Liver (tissue), 9 donors: ENCODE results near the gene TMEM220. TPM values are rescaled to one million over a fixed set of nuclear protein-coding genes. Genes with fewer than 3 reads are reported as not detected.

ENCODE experiments used
- DNase-seq: peaks from one replicate; pipeline ENCODE4 v3.0.0-alpha.2; 2017; ENCODE audit warnings: low spot score
- H3K27ac ChIP-seq, 2 donors: one replicate each; pipeline ENCODE4 v1.7.0; 2013; ENCODE audit warnings: inconsistent platforms in 2 of 2, low read length in 2 of 2, control low read depth in 1 of 2, low read depth in 1 of 2, mild to moderate bottlenecking in 1 of 2
- H3K27me3 ChIP-seq, 4 donors: one replicate each; pipeline versions ENCODE4 v1.6.1 to v1.7.0; 2013; ENCODE audit warnings: low read length in 3 of 4, inconsistent platforms in 1 of 4, mild to moderate bottlenecking in 1 of 4, moderate library complexity in 1 of 4; ENCODE audit not compliant: control insufficient read depth in 4 of 4, insufficient read depth in 4 of 4
- H3K36me3 ChIP-seq, 4 donors: one replicate each; pipeline versions ENCODE4 v1.6.1 to v1.7.0; 2013; ENCODE audit warnings: low read length in 3 of 4, mild to moderate bottlenecking in 3 of 4, low read depth in 1 of 4, moderate library complexity in 1 of 4; ENCODE audit not compliant: control insufficient read depth in 4 of 4, insufficient read depth in 3 of 4
- H3K4me1 ChIP-seq, 4 donors: one replicate each; pipeline versions ENCODE4 v1.6.1 to v1.7.0; 2013; ENCODE audit warnings: low read length in 3 of 4, mild to moderate bottlenecking in 3 of 4, moderate library complexity in 1 of 4; ENCODE audit not compliant: control insufficient read depth in 4 of 4, insufficient read depth in 4 of 4
- H3K4me3 ChIP-seq, 3 donors: one replicate each; pipeline versions ENCODE4 v1.6.1 to v1.7.0; 2013; ENCODE audit warnings: low read length in 3 of 3, control low read depth in 1 of 3, low read depth in 1 of 3, mild to moderate bottlenecking in 1 of 3
- H3K9ac ChIP-seq, 2 donors: one replicate each; pipeline ENCODE4 v1.7.0; 2013; ENCODE audit warnings: low read length in 2 of 2, mild to moderate bottlenecking in 2 of 2, moderate library complexity in 2 of 2, control low read depth in 1 of 2, low read depth in 1 of 2
- H3K9me3 ChIP-seq, 4 donors: one replicate each; pipeline versions ENCODE4 v1.6.1 to v1.7.0; 2013; ENCODE audit warnings: low read length in 3 of 4; ENCODE audit not compliant: control insufficient read depth in 4 of 4
- CTCF ChIP-seq: fragments of 150-350 bp; IDR thresholded peaks from 2 replicates; pipeline ENCODE4 v1.5.1; 2017; ENCODE audit warnings: improper control_type of control experiment, low read depth, low read length; ENCODE audit not compliant: missing input control
- EGR1 ChIP-seq, 2 donors: IDR thresholded peaks; 2 replicates each; pipeline ENCODE4 v1.6.1; 2016 to 2018; ENCODE audit warnings: antibody characterized with exemption in 2 of 2, low read depth in 2 of 2
- FOXA1 ChIP-seq: IDR thresholded peaks from 2 replicates; pipeline ENCODE4 v1.6.1; 2016; ENCODE audit warnings: antibody characterized with exemption
- FOXA2 ChIP-seq: IDR thresholded peaks from 2 replicates; pipeline ENCODE4 v1.6.1; 2016; ENCODE audit warnings: antibody characterized with exemption
- GABPA ChIP-seq, 2 donors: IDR thresholded peaks in 1 of 2; conservative IDR thresholded peaks in 1 of 2; 2 replicates each; pipeline ENCODE4 v1.6.1; 2016; ENCODE audit warnings: antibody characterized with exemption in 2 of 2, mild to moderate bottlenecking in 1 of 2, moderate library complexity in 1 of 2
- HNF4A ChIP-seq, 2 donors: conservative IDR thresholded peaks; 2 replicates each; pipeline ENCODE4 v1.6.1; 2016; ENCODE audit warnings: antibody characterized with exemption in 2 of 2, mild to moderate bottlenecking in 2 of 2
- HNF4G ChIP-seq: IDR thresholded peaks from 2 replicates; pipeline ENCODE4 v1.6.1; 2016; ENCODE audit warnings: antibody characterized with exemption
- JUND ChIP-seq, 2 donors: IDR thresholded peaks; 2 replicates each; pipeline ENCODE4 v1.6.1; 2016; ENCODE audit warnings: antibody characterized with exemption in 2 of 2
- MAX ChIP-seq: IDR thresholded peaks from 2 replicates; pipeline ENCODE4 v1.6.1; 2016; ENCODE audit warnings: antibody characterized with exemption
- NR2F2 ChIP-seq: IDR thresholded peaks from 2 replicates; pipeline ENCODE4 v1.6.1; 2016; ENCODE audit warnings: antibody characterized with exemption
- RXRA ChIP-seq, 2 donors: IDR thresholded peaks; 2 replicates each; pipeline ENCODE4 v1.6.1; 2017 to 2018; ENCODE audit warnings: antibody characterized with exemption in 2 of 2, mild to moderate bottlenecking in 1 of 2
- SP1 ChIP-seq: IDR thresholded peaks from 2 replicates; pipeline ENCODE4 v1.6.1; 2018; ENCODE audit warnings: antibody characterized with exemption, mild to moderate bottlenecking
- YY1 ChIP-seq: IDR thresholded peaks from 2 replicates; pipeline ENCODE4 v1.6.1; 2016; ENCODE audit warnings: antibody characterized with exemption, mild to moderate bottlenecking
- WGBS: extraction: QIAGEN DNeasy Blood & Tissue Kit; methylation state at CpG from one replicate; pipeline ENCODE4 v1.1.7; 2013; 5-methylcytosine and 5-hydroxymethylcytosine counted together
- polyA plus RNA-seq, 2 donors: library from polyadenylated mRNA; stranded (reverse) in 1 of 2; unstranded in 1 of 2; fragments of 200-250 nt in 1 of 2; fragments of >200 nt in 1 of 2; fragmentation: Nextera tagmentation in 1 of 2; extraction: Ambion mirVana in 1 of 2; gene quantifications; one replicate each; pipeline versions ENCODE4 v1.2.1 to v1.2.3, GENCODE V29; 2013 to 2015
- total RNA-seq, 2 donors: library from RNA; depleted of rRNA; stranded (reverse); fragments of >200 nt; gene quantifications; one replicate each; pipeline ENCODE4 v1.2.3, GENCODE V29; 2014
- TF ChIP-seq, protein P1 (sequence below): IDR thresholded peaks from 2 replicates; pipeline ENCODE4 v1.6.1; 2016; ENCODE audit warnings: antibody characterized with exemption
- TF ChIP-seq, protein P2 (sequence below): IDR thresholded peaks from 2 replicates; pipeline ENCODE4 v1.6.1; 2016; ENCODE audit warnings: antibody characterized with exemption, mild to moderate bottlenecking
- TF ChIP-seq, protein P3 (sequence below): IDR thresholded peaks from 2 replicates; pipeline ENCODE4 v1.6.1; 2016; ENCODE audit warnings: antibody characterized with exemption
- donor health status: healthy.
- donor health status: healthy.
- donor health status: healthy.
- donor health status: healthy.
- donor health status: healthy.

The TMEM220 gene
- total and polyA plus RNA-seq, 4 donors = 19.6 to 126 (median 28.8) TPM

GRCh38 chr17:10776381-10776780 lies 46.6 kb upstream of the TMEM220 start:
- H3K9ac ChIP-seq = no peak overlapping the region
- H3K9me3 ChIP-seq = peaks cover 0 to 3% (median 0%) of the 10 kb centered on the region in 4 donors
- H3K36me3 ChIP-seq = no peaks in the 10 kb centered on the region
- H3K4me3 ChIP-seq = no peak overlapping the region
- no peak for DNase-seq
- no peaks in the 10 kb centered on the region for H3K4me1 ChIP-seq
- H3K27ac ChIP-seq = no peak overlapping the region
- no peaks in the 10 kb centered on the region for H3K27me3 ChIP-seq
- TF ChIP-seq FOXA1 = no peak
- no peak for TF ChIP-seq SP1
- no peak for TF ChIP-seq JUND (IDR thresholded peaks at IDR 0.05)
- TF ChIP-seq HNF4G = no peak
- no peak for TF ChIP-seq NR2F2
- TF ChIP-seq YY1 = no peak
- TF ChIP-seq EGR1 (IDR thresholded peaks at IDR 0.05; ENCODE audit: low read depth in 2 of 2) = no peak
- no peak for TF ChIP-seq GABPA (IDR thresholded peaks at IDR 0.05 in 1 of 2, conservative IDR thresholded peaks at IDR 0.05 in 1 of 2)
- no peak for TF ChIP-seq RXRA (IDR thresholded peaks at IDR 0.05)
- no peak for TF ChIP-seq MAX
- TF ChIP-seq HNF4A (conservative IDR thresholded peaks at IDR 0.05) = no peak
- TF ChIP-seq, protein P1, sequence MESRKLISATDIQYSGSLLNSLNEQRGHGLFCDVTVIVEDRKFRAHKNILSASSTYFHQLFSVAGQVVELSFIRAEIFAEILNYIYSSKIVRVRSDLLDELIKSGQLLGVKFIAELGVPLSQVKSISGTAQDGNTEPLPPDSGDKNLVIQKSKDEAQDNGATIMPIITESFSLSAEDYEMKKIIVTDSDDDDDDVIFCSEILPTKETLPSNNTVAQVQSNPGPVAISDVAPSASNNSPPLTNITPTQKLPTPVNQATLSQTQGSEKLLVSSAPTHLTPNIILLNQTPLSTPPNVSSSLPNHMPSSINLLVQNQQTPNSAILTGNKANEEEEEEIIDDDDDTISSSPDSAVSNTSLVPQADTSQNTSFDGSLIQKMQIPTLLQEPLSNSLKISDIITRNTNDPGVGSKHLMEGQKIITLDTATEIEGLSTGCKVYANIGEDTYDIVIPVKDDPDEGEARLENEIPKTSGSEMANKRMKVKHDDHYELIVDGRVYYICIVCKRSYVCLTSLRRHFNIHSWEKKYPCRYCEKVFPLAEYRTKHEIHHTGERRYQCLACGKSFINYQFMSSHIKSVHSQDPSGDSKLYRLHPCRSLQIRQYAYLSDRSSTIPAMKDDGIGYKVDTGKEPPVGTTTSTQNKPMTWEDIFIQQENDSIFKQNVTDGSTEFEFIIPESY = no peak
- no peak for TF ChIP-seq FOXA2
- TF ChIP-seq, protein P2, sequence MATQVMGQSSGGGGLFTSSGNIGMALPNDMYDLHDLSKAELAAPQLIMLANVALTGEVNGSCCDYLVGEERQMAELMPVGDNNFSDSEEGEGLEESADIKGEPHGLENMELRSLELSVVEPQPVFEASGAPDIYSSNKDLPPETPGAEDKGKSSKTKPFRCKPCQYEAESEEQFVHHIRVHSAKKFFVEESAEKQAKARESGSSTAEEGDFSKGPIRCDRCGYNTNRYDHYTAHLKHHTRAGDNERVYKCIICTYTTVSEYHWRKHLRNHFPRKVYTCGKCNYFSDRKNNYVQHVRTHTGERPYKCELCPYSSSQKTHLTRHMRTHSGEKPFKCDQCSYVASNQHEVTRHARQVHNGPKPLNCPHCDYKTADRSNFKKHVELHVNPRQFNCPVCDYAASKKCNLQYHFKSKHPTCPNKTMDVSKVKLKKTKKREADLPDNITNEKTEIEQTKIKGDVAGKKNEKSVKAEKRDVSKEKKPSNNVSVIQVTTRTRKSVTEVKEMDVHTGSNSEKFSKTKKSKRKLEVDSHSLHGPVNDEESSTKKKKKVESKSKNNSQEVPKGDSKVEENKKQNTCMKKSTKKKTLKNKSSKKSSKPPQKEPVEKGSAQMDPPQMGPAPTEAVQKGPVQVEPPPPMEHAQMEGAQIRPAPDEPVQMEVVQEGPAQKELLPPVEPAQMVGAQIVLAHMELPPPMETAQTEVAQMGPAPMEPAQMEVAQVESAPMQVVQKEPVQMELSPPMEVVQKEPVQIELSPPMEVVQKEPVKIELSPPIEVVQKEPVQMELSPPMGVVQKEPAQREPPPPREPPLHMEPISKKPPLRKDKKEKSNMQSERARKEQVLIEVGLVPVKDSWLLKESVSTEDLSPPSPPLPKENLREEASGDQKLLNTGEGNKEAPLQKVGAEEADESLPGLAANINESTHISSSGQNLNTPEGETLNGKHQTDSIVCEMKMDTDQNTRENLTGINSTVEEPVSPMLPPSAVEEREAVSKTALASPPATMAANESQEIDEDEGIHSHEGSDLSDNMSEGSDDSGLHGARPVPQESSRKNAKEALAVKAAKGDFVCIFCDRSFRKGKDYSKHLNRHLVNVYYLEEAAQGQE = no peak
- TF ChIP-seq CTCF = no peak
- WGBS = 28% methylated on average over 2 of the region's 2 CpGs

DNA sequence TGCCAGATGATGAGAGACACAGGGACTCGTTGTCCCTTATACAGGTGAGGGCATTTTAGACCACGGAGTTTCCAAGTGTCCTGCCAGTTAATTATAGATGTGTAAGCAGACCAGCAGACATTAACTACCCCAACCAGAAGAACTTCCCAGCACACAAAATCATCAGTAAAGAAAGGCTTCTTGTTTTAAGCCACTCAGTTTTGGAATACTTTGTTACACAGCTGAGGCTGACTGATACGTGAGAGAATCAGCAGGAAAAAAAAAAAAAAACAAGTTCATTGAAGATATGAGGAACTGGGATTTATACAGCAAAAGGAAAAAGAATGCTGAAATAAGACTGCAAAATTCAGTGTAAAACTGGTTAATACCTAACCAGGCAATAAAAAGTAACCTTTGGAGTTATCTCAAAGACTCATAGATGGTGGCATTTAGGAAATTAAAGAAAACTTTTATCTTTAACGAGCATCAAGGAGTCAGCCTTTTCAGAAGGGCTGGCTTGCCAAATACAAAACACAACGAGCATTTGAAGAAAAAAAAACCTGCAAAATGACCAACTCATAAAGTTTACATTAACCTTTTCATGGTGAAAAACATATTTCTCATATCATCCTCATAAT lies 46.0 kb upstream of the TMEM220 start:
- Histone ChIP-seq H3K36me3 (no peaks in the 10 kb centered on the region), H3K4me3 (no peak overlapping the region), H3K9me3 (peaks cover 0 to 3% (median 0%) of the 10 kb centered on the region in 4 donors), H3K9ac (no peak overlapping the region), H3K4me1 (no peaks in the 10 kb centered on the region), H3K27me3 (no peaks in the 10 kb centered on the region), H3K27ac (no peak overlapping the region)
- DNase-seq = no peak
- WGBS = 39% methylated on average over 5 of the region's 5 CpGs
- no peak for TF ChIP-seq MAX
- TF ChIP-seq, protein P1 = no peak
- TF ChIP-seq, protein P2 = no peak
- TF ChIP-seq HNF4A (conservative IDR thresholded peaks at IDR 0.05) = peak; percentile 20 to 24
- TF ChIP-seq, protein P3, sequence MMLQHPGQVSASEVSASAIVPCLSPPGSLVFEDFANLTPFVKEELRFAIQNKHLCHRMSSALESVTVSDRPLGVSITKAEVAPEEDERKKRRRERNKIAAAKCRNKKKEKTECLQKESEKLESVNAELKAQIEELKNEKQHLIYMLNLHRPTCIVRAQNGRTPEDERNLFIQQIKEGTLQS = no peak
- TF ChIP-seq YY1 = no peak
